Suprapubic skin (tissue), 4 donors: ENCODE results near the gene TTI1. TPM values are rescaled to one million over a fixed set of nuclear protein-coding genes. Genes with fewer than 3 reads are reported as not detected.

Source experiments
- DNase-seq, 2 donors: peaks; one replicate each; pipeline ENCODE4 v3.0.0-alpha.2; 2019; ENCODE audit warnings: low spot score in 2 of 2
- H3K27ac ChIP-seq: fragments of 200-600 bp; sonication (generic); one replicate; pipeline ENCODE4 v1.5.1; 2019
- H3K27me3 ChIP-seq: fragments of 200-600 bp; sonication (generic); one replicate; pipeline ENCODE4 v1.5.1; 2019
- H3K36me3 ChIP-seq: fragments of 200-600 bp; sonication (generic); one replicate; pipeline ENCODE4 v1.5.1; 2019
- H3K4me1 ChIP-seq: fragments of 200-600 bp; sonication (generic); one replicate; pipeline ENCODE4 v1.5.1; 2019
- H3K4me3 ChIP-seq: fragments of 200-600 bp; sonication (generic); one replicate; pipeline ENCODE4 v1.5.1; 2019; ENCODE audit warnings: mild to moderate bottlenecking
- H3K9me3 ChIP-seq: fragments of 200-600 bp; sonication (generic); one replicate; pipeline ENCODE4 v1.5.1; 2019
- EP300 ChIP-seq: sonication (generic); formaldehyde crosslinking; IDR thresholded peaks from one replicate; pipeline ENCODE4 v1.6.1; 2017; ENCODE audit warnings: antibody characterized with exemption
- POLR2A ChIP-seq, 2 donors: fragments of 450-650 bp; IDR thresholded peaks; one replicate each; pipeline ENCODE4 v1.6.1; 2017; ENCODE audit warnings: antibody characterized with exemption in 2 of 2, mild to moderate bottlenecking in 2 of 2, moderate library complexity in 2 of 2
- POLR2AphosphoS5 ChIP-seq, 3 donors: sonication (generic); formaldehyde crosslinking; IDR thresholded peaks; one replicate each; pipeline ENCODE4 v1.6.1; 2017; ENCODE audit warnings: antibody characterized with exemption in 3 of 3
- WGBS: methylation state at CpG from one replicate; pipeline ENCODE4 v1.1.5; 2018; 5-methylcytosine and 5-hydroxymethylcytosine counted together
- total RNA-seq, 4 donors: library from RNA; depleted of rRNA; stranded (reverse); fragments of >200 nt; gene quantifications; one replicate each; pipeline ENCODE4 v1.1.0, GENCODE V29; 2016
- TF ChIP-seq, protein P1 (sequence below), 2 donors: fragments of 200-600 bp in 1 of 2; fragments of 450-650 bp in 1 of 2; sonication (generic) in 1 of 2; IDR thresholded peaks; one replicate each; pipeline ENCODE4 v1.5.1; 2016 to 2019; ENCODE audit warnings: antibody characterized with exemption in 2 of 2, mild to moderate bottlenecking in 1 of 2, moderate library complexity in 1 of 2

TTI1 gene
- total RNA-seq, 4 donors from 2014 or later, result 11.2 to 24.7 (median 17.1) TPM

DNA sequence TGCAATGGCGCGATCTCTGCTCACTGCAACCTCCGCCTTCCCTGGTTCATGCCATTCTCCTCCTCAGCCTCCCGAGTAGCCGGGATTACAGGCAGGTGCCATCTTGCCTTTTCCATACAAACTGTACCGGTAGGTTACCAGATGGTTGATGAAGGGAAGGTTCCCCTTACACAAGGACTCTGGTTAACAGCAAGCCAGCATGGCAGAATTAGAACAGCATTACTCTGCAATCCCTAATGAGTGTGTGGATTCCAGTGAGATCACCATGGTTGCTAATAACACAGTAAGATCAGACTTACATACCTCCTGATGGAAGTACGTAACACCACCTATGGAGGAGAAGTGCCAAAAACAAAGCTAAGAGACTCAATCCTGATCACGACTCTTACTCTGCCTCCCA lies 51.7 kb downstream of the TTI1 start:
- WGBS, result 95% methylated on average over 8 of the region's 8 CpGs

DNA sequence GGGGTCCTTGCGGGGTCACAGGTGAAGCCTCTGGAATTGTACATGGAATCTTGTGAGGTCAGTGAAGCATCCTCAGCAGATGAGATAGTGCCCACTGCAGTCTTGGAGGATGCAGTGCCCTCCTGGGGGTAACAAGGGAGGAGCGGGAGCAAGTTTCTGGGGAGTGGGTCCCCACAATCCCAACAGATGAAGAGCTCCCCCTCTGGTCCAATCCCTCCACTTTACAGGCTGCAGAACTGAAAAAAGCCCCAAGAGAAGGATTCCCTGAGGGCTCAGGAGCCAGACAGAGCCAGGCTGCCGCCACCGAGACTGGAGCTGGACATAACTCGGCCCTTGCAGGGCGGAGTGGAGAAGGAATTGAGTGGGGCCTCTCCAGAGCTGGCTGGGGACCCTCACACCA lies 52.4 kb downstream of the TTI1 start:
- TF ChIP-seq POLR2AphosphoS5 (IDR thresholded peaks at IDR 0.05), result no peak
- no peak for TF ChIP-seq POLR2A (IDR thresholded peaks at IDR 0.05)
- TF ChIP-seq, protein P1, sequence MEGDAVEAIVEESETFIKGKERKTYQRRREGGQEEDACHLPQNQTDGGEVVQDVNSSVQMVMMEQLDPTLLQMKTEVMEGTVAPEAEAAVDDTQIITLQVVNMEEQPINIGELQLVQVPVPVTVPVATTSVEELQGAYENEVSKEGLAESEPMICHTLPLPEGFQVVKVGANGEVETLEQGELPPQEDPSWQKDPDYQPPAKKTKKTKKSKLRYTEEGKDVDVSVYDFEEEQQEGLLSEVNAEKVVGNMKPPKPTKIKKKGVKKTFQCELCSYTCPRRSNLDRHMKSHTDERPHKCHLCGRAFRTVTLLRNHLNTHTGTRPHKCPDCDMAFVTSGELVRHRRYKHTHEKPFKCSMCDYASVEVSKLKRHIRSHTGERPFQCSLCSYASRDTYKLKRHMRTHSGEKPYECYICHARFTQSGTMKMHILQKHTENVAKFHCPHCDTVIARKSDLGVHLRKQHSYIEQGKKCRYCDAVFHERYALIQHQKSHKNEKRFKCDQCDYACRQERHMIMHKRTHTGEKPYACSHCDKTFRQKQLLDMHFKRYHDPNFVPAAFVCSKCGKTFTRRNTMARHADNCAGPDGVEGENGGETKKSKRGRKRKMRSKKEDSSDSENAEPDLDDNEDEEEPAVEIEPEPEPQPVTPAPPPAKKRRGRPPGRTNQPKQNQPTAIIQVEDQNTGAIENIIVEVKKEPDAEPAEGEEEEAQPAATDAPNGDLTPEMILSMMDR (IDR thresholded peaks at IDR 0.05), result no peak
- no peak for TF ChIP-seq EP300
- WGBS, result 90% methylated on average over 6 of the region's 6 CpGs
- H3K27ac ChIP-seq, result no peak overlapping the region
- H3K36me3 ChIP-seq, result peaks cover 20% of the 10 kb centered on the region
- H3K4me1 ChIP-seq, result peaks cover 3% of the 10 kb centered on the region
- H3K4me3 ChIP-seq, result no peak overlapping the region
- DNase-seq, result no peak
- no peaks in the 10 kb centered on the region for H3K27me3 ChIP-seq
- H3K9me3 ChIP-seq, result no peaks in the 10 kb centered on the region

More for the DNA sequence above, 51.7 kb downstream of the TTI1 start:
- Histone ChIP-seq H3K9me3 (no peaks in the 10 kb centered on the region), H3K27me3 (no peaks in the 10 kb centered on the region), H3K4me3 (no peak overlapping the region), H3K4me1 (peaks cover 9% of the 10 kb centered on the region), H3K36me3 (peaks cover 20% of the 10 kb centered on the region), H3K27ac (no peak overlapping the region)
- no peak for DNase-seq
- TF ChIP-seq, protein P1 (IDR thresholded peaks at IDR 0.05), result no peak
- no peak for TF ChIP-seq EP300
- no peak for TF ChIP-seq POLR2A (IDR thresholded peaks at IDR 0.05)
- TF ChIP-seq POLR2AphosphoS5 (IDR thresholded peaks at IDR 0.05), result no peak

DNA sequence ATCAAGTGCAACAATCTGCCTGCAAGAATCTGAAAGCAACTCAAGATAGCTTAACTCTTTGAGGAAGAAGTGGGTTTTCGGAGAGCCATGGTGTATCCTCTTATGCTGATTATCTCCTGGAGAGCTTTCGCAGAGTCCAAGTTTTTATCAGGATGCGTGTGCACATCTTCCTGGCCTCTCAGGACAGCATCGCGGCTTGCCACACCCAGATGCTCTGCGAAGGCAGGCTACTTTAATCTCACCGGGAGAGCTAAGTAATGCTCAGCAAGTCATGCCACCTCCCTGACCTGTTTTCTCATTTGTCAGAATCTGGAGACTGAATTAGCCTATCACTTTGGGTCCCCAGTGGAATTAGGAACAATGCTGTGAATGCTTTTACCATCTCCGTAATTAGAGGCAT lies 52.9 kb downstream of the TTI1 start:
- no peak overlapping the region for H3K4me3 ChIP-seq
- TF ChIP-seq POLR2AphosphoS5 (IDR thresholded peaks at IDR 0.05) (no peak), EP300 (no peak), POLR2A (IDR thresholded peaks at IDR 0.05) (no peak)
- TF ChIP-seq, protein P1 (IDR thresholded peaks at IDR 0.05), result no peak
- WGBS, result 87% methylated on average over 8 of the region's 8 CpGs
- no peak overlapping the region for H3K27ac ChIP-seq
- no peaks in the 10 kb centered on the region for H3K4me1 ChIP-seq
- no peak for DNase-seq
- H3K27me3 ChIP-seq, result no peaks in the 10 kb centered on the region
- H3K9me3 ChIP-seq, result no peaks in the 10 kb centered on the region
- H3K36me3 ChIP-seq, result peaks cover 20% of the 10 kb centered on the region

DNA sequence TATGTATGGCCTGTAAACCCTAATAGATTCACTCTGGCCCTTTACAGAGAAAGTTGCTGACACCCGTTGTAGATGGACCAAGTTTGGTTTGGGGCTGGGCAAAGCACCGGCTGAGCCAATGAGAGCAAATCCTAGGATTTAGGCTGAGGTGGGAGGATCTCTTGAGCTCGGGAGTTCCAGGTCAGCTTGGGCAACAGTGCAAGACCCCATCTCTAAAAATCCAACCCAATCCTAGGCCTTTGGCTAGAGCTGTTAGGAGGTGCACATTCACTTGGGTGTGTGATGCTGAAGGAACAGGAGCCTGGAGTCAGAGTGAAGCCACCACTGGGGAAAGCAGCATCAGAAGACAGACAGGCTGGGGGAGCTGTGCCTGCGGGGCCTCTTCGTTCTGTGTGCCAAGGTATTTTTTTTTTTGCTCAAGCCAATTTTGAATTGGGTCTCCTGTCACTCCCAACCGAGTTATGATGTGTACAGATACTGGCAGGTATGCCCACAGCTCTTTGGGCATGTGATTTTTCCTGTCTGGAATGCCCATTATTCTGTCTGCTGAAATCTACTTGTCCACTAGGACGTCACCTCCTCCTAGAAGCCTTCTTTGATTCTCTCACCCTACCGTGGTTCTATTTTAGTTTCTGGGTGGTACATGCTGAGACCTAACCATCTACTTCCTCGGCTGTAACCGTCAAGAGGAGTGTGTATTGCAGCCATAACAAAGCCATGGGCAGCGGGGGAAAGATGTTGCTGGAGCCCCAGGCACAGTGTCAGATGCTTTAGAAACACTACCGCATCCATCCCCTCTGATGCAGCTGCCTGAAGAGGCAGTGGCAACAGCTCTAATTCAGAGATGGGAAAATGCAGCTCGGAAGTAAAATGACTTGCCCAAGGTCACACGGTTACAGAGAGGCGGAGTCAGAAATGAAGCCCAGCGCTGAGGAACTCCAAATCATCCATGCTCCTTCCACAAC lies 54.0 kb downstream of the TTI1 start:
- WGBS, result 86% methylated on average over 16 of the region's 16 CpGs
- Histone ChIP-seq H3K4me3 (no peak overlapping the region), H3K27ac (no peak overlapping the region), H3K36me3 (peaks cover 20% of the 10 kb centered on the region), H3K4me1 (no peaks in the 10 kb centered on the region), H3K27me3 (no peaks in the 10 kb centered on the region), H3K9me3 (no peaks in the 10 kb centered on the region)
- DNase-seq, result no peak
- TF ChIP-seq EP300, result no peak
- TF ChIP-seq, protein P1 (IDR thresholded peaks at IDR 0.05), result no peak
- no peak for TF ChIP-seq POLR2A (IDR thresholded peaks at IDR 0.05)
- no peak for TF ChIP-seq POLR2AphosphoS5 (IDR thresholded peaks at IDR 0.05)

DNA sequence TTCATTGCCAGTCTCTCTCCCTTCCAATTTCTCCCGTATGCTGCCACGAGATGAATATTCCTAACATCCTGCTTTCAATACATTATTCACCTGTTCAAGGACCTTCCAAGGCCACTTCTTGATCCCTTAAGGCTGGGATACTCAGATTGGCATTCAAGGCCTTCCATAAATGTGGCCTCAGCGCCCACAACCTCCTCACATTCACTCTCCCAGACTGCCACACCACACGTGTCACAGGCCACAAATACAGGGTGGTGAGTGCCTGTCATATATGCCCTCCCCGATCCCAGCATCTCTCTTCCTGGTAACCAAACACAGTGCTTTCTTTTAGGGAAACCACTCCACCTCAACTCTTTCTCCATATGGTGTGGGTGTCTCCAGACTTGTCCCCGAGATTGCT lies 55.5 kb downstream of the TTI1 start:
- TF ChIP-seq POLR2AphosphoS5 (IDR thresholded peaks at IDR 0.05) (no peak), POLR2A (IDR thresholded peaks at IDR 0.05) (no peak), EP300 (no peak)
- TF ChIP-seq, protein P1 (IDR thresholded peaks at IDR 0.05), result no peak
- Histone ChIP-seq H3K27ac (no peak overlapping the region), H3K27me3 (no peaks in the 10 kb centered on the region), H3K4me3 (no peak overlapping the region), H3K9me3 (no peaks in the 10 kb centered on the region), H3K4me1 (no peaks in the 10 kb centered on the region), H3K36me3 (peaks cover 14% of the 10 kb centered on the region)
- DNase-seq, result peak in 1 of 2 donors; percentile 47
- WGBS, result 84% methylated on average over 6 of the region's 6 CpGs
